Immature natural killer cell (primary cell): ENCODE results near the gene AUTS2. TPM values are rescaled to one million over a fixed set of nuclear protein-coding genes. Genes with fewer than 3 reads are reported as not detected.
"Not testable (repeated sequence)": the region's sequence is repeated elsewhere in the genome, so short reads cannot be mapped to it uniquely, and the experiment has no call there.

ENCODE experiments used
- DNase-seq, 3 donors: peaks; one replicate each; pipeline ENCODE4 v3.0.0; 2022; ENCODE audit warnings: mixed read lengths in 1 of 3
- H3K27ac Mint-ChIP-seq, 6 donors: one replicate each; pipeline ENCODE4 v1.8.0; 2020; ENCODE audit warnings: mixed read lengths in 6 of 6, mild to moderate bottlenecking in 5 of 6, inconsistent platforms in 4 of 6, moderate library complexity in 3 of 6
- H3K27me3 Mint-ChIP-seq, 3 donors: one replicate each; pipeline ENCODE4 v1.8.0; 2020 to 2021; ENCODE audit warnings: low read depth in 3 of 3, mild to moderate bottlenecking in 3 of 3, mixed read lengths in 3 of 3, moderate library complexity in 3 of 3, inconsistent platforms in 1 of 3
- H3K36me3 Mint-ChIP-seq, 3 donors: one replicate each; pipeline ENCODE4 v1.8.0; 2020; ENCODE audit warnings: mixed read lengths in 3 of 3, inconsistent platforms in 2 of 3, mild to moderate bottlenecking in 2 of 3
- H3K4me1 Mint-ChIP-seq, 2 donors: one replicate each; pipeline ENCODE4 v1.8.0; 2020; ENCODE audit warnings: inconsistent platforms in 2 of 2, mild to moderate bottlenecking in 2 of 2, mixed read lengths in 2 of 2, moderate library complexity in 1 of 2
- H3K4me3 Mint-ChIP-seq, 5 donors: one replicate each; pipeline ENCODE4 v1.8.0; 2020; ENCODE audit warnings: mild to moderate bottlenecking in 5 of 5, mixed read lengths in 5 of 5, inconsistent platforms in 3 of 5, moderate library complexity in 3 of 5
- H3K9me3 Mint-ChIP-seq, 6 donors: one replicate each; pipeline ENCODE4 v1.8.0; 2020; ENCODE audit warnings: mild to moderate bottlenecking in 6 of 6, mixed read lengths in 6 of 6, inconsistent platforms in 4 of 6, moderate library complexity in 3 of 6
- polyA plus RNA-seq, 3 donors: library from polyadenylated mRNA; unstranded; fragments of 300-500 nt; fragmentation: Illumina TruSeq; gene quantifications; one replicate each; pipeline ENCODE4 v1.2.3, GENCODE V29; 2021

AUTS2 gene
- polyA plus RNA-seq, 3 donors from 2014 or later: 1.9 to 17.6 (median 8.0) TPM

DNA sequence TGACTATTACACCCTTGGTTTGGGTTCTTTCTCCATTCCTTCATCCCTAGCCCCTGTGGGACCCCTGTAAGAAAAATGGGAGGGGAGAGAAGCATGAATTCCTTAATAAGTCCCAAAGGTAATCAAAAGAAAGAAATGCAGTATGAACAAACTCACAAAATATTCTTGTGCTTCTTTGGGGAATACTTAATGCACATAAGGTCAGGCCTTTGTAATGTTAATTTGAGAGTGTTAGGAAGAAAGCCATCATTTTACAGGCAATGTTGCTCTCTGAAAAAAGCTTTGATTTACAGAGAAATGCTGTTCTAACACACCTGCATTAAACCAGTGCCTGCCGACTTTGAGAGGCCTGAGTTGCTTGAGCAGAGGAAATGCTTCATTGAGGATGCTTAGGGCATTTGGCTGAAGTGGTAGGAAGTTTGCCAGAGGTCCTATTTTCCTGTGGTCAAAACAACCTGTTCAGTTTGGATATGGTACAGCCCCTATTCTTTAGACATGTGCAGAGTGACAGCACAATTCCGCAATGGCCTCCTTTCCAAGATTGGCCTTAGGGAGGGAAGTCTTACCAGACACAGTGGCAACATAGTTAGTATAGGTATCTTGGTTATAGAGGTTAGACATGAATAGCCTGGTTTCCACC is 643.4 kb downstream of the AUTS2 start:
- DNase-seq: no peak
- Mint-ChIP-seq H3K27me3 (no peaks in the 10 kb centered on the region), H3K36me3 (no peaks in the 10 kb centered on the region), H3K4me3 (no peak overlapping the region), H3K9me3 (no peaks in the 10 kb centered on the region), H3K4me1 (peaks cover 0 to 6% of the 10 kb centered on the region in 2 donors), H3K27ac (no peak overlapping the region)

DNA sequence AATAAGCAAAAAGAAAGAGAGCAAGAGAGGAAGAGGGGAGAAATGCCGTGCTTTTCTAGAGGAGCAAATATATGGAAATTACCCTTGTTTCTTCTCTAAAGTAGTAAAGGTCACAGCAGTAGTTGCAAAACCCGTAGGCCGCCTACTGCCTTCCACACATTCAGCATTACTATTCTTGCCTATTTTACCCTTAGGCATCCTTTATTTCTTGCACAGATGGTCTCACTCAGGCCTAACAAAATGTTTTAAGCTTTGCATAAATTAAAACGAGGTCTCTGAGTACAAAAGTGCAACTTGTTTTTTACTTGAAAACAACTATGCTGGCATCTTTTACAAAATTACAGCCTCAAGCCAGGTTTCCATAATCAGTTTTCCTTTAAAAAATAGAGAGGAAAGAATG is 644.6 kb downstream of the AUTS2 start:
- peaks cover 0 to 6% of the 10 kb centered on the region in 2 donors for H3K4me1 Mint-ChIP-seq
- peaks cover 0 to 2% (median 0%) of the 10 kb centered on the region in 6 donors for H3K9me3 Mint-ChIP-seq
- H3K36me3 Mint-ChIP-seq: no peaks in the 10 kb centered on the region
- H3K4me3 Mint-ChIP-seq: no peak overlapping the region
- no peak overlapping the region for H3K27ac Mint-ChIP-seq
- DNase-seq: no peak
- peaks cover 0 to 3% (median 0%) of the 10 kb centered on the region in 3 donors for H3K27me3 Mint-ChIP-seq

DNA sequence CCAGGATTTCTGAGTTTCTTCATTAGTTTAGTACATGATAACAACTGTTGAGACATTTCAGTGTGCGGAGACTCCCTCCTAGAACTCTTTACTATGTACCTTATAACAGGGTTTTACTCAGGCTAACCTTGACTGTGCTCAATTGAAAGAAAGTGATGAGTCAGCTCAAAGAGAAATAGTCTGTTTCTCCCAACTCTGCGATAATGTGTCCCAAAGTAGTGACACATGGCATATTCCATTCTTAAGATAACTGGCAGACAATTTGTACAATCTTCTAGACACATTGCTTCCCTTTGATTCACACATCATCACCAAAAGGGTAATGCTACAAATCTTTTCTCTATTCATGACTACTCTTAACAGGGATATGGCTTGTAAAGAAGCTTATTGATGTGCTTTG is 645.2 kb downstream of the AUTS2 start:
- no peak overlapping the region for H3K27ac Mint-ChIP-seq
- peaks cover 2 to 3% (median 2%) of the 10 kb centered on the region in 3 donors for H3K27me3 Mint-ChIP-seq

DNA sequence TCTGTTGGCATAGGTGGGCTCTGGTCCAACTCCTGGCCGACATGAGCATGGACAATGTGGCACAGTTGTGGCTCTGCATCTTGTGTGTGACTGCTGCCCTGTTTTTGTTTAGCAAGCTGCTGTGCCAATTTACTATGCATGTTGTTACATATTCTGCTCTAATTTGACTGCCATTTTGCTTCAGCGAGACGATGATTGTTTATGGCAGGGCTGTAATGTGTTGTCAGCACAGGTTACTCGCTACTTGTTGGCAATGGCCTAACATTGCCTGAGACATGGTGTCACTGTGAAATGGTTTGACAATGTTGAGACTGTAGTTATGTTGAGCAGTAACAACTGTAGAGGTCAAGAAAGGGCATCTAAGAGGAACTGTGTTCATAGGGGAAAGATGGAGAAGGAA is 659.6 kb downstream of the AUTS2 start:
- Mint-ChIP-seq H3K27ac (no peak overlapping the region), H3K4me3 (no peak overlapping the region), H3K36me3 (peaks cover 2 to 8% (median 3%) of the 10 kb centered on the region in 3 donors), H3K9me3 (no peaks in the 10 kb centered on the region), H3K27me3 (peaks cover 0 to 9% (median 1%) of the 10 kb centered on the region in 3 donors), H3K4me1 (peaks cover 2 to 5% of the 10 kb centered on the region in 2 donors)
- DNase-seq: no peak

More for the DNA sequence above, 645.2 kb downstream of the AUTS2 start:
- H3K4me3 Mint-ChIP-seq: no peak overlapping the region
- peaks cover 0 to under 1% (median under 1%) of the 10 kb centered on the region in 3 donors for H3K36me3 Mint-ChIP-seq
- peaks cover 0 to under 1% of the 10 kb centered on the region in 2 donors for H3K4me1 Mint-ChIP-seq
- DNase-seq: no peak
- peaks cover 0 to 6% (median under 1%) of the 10 kb centered on the region in 6 donors for H3K9me3 Mint-ChIP-seq

DNA sequence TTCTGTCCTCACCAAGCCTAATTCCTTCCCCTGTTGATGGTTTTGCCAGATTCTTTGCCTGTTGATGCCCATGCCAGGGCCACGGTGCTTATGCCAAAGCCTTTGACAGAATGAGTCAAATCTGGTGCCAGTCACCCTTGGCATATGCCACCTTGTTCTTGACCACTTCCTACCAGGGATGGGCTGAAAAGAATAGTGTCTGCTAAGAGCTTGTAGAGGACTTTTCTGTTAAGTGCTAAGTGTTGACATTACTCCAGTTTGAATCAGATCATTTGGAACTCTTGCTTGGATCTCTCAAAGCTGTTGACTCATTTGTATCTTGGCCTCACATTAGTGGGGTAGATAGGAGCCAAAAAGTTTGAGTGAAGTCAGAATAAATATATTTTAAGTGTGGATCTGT is 661.2 kb downstream of the AUTS2 start:
- Mint-ChIP-seq H3K27me3 (peaks cover 0 to 7% (median 1%) of the 10 kb centered on the region in 3 donors), H3K36me3 (peaks cover 1 to 4% (median 2%) of the 10 kb centered on the region in 3 donors), H3K27ac (no peak overlapping the region), H3K4me1 (peaks cover 2 to 5% of the 10 kb centered on the region in 2 donors), H3K9me3 (no peaks in the 10 kb centered on the region), H3K4me3 (no peak overlapping the region)
- no peak for DNase-seq

DNA sequence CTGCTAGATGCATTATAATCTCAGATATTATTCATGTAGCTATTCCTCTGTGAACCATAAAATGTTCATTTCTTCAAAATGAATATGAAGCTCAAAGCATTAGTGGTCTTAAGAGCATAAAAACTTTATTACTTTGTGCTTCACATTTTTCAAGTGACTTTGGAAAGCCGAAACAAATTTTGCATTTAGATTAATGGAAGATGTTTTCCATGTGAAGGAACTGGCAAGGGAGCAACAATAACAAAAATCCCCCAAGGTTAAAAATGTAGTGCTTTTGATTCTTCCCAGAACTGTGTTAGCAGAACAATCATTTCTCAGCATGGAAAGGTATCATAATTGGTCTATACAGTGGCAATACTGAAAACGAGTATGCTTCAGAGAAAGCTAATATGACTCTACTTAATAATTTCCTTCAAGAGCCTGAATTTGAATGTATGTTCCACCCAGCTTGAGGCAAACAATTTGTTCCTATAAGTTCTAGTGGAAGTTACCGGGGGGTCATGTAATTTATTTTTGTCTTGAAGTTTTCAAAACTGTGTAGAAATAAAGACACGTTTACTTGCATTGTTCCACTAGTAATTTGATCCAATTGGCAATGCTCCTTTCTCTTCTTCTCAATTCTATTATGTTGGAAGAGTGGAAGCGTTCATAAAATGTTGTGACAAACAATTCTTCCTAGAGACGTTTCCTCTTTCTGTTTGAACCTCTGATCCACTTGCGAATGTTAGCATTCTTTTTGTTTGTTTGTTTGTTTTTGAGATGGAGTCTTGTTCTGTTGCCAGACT is 665.4 kb downstream of the AUTS2 start:
- H3K27me3 Mint-ChIP-seq: peaks cover 0 to 7% (median 0%) of the 10 kb centered on the region in 3 donors
- DNase-seq: no peak
- no peak overlapping the region for H3K27ac Mint-ChIP-seq
- H3K9me3 Mint-ChIP-seq: no peaks in the 10 kb centered on the region
- H3K36me3 Mint-ChIP-seq: no peaks in the 10 kb centered on the region
- H3K4me3 Mint-ChIP-seq: no peak overlapping the region
- H3K4me1 Mint-ChIP-seq: peaks cover 2 to 5% of the 10 kb centered on the region in 2 donors

DNA sequence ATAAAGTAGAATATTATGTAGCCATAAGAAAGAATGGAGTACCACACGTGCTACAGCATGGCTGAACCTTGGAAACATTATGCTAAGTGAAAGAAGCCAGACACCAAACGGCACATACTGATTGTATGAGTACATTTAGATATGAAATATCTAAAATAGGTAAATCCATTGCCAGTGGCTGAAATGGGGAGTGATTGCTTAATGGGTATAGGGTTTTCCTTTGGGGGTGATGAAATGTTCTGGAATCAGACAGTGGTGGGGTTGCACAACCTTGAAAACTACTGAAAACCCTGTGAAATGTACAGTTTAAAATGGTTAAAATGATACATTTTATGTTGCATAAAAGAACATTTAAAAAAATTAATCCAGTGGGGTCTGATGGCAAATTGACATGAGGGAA is 667.9 kb downstream of the AUTS2 start:
- Mint-ChIP-seq H3K27ac (no peak overlapping the region), H3K4me1 (no peaks in the 10 kb centered on the region), H3K9me3 (no peaks in the 10 kb centered on the region), H3K36me3 (no peaks in the 10 kb centered on the region), H3K27me3 (peaks cover 0 to 2% (median 0%) of the 10 kb centered on the region in 3 donors), H3K4me3 (no peak overlapping the region)
- DNase-seq: no peak

DNA sequence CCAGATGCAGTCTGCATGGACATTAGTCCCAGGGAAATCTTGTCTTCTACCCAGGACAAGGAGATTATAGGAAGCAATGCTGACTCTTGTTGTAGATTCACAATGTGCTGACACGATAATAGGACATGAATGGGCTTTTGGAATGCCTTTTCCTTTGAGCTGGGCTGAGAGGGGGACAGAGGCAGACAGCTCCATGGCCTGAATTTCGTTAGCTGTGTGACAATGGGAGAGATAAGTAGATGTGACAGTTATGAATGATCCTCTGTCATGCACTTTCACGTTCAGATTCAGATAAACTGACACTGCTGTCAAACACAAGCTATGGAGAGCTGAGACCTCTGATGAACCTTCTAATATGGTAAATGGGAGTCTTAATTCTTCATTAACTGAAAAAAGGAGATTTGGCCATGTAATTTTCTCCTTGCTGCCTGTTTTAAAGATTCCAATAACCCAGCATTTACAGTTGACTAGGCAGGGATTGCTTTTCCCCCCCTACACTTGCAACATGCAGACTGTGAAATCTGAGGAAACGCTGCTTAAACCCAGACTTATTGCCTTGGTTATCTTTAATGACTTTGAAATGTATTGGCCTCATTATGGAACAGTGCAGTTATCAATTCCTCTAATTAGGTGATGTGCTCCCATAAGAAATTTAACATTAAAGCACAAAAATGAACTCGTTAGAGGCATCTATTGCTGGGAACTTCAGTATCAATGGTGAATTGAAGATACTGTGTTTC is 669.3 kb downstream of the AUTS2 start:
- H3K4me1 Mint-ChIP-seq: no peaks in the 10 kb centered on the region
- H3K9me3 Mint-ChIP-seq: no peaks in the 10 kb centered on the region
- H3K36me3 Mint-ChIP-seq: no peaks in the 10 kb centered on the region
- H3K27ac Mint-ChIP-seq: no peak overlapping the region
- no peak for DNase-seq
- H3K27me3 Mint-ChIP-seq: peaks cover 0 to 2% (median 0%) of the 10 kb centered on the region in 3 donors
- no peak overlapping the region for H3K4me3 Mint-ChIP-seq

DNA sequence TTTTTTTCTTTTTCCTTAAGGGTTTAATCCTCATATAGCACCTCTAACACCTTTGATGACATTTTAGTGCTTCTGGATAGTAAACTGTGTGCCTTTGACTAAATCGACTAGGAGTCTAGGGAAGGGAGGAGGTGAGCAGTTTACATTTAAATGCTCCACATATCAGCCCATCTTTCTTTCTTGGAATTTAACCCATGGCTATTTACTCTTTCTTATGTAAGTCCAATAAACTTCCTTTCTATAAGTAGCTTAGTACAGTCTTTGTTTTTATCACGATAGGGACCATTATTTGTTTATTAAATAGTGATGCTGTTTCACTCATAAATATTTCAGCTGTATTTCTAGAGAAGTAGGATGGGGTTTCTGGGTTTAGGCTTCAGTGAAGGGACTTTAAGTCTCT is 669.9 kb downstream of the AUTS2 start:
- Mint-ChIP-seq H3K9me3 (no peaks in the 10 kb centered on the region), H3K4me1 (no peaks in the 10 kb centered on the region), H3K4me3 (no peak overlapping the region), H3K27ac (no peak overlapping the region), H3K36me3 (no peaks in the 10 kb centered on the region), H3K27me3 (peaks cover 0 to 2% (median 0%) of the 10 kb centered on the region in 3 donors)
- no peak for DNase-seq

DNA sequence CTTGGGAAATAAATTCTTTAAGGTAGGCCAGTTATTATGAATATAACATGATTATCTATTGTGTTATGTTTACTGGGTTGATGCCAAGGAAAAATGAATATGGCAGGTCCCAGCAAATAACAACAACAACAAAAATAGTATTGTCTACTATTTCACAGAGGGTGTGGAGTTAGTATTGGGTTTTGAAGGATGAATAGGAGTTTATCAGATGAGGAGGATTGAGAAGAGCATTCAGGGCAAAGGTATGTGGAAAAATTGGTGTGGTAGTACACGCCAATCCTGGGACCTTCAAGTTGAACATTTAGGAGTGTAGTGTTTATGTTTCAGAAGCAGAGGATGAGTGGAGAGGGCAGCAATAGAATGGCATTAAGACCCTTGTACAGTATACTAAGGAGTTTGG is 671.9 kb downstream of the AUTS2 start:
- Mint-ChIP-seq H3K4me1 (no peaks in the 10 kb centered on the region), H3K4me3 (no peak overlapping the region), H3K27me3 (peaks cover 0 to 2% (median 0%) of the 10 kb centered on the region in 3 donors), H3K27ac (no peak overlapping the region), H3K36me3 (no peaks in the 10 kb centered on the region), H3K9me3 (no peaks in the 10 kb centered on the region)
- no peak for DNase-seq

DNA sequence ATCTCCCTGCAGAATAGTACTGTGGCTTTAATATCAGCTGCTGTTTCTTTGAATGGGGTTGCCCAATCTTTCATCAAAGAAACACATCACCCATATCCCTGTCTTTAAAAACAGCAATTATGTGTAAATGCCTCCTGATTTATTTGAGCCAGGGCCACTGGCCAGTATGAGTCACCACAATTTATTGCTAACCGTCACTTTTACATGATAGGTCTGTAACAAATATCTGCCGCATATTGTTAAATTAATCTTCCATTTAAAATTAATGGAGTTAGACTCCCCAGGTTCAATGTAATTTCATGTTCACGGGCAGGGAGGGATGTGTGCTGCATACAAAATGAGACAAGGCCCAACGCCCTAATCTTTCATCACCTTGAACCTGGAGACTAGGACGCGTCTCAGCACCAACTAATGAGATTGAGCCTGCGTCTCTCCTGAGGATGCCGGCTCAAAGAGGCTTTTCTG is 673.4 kb downstream of the AUTS2 start:
- Mint-ChIP-seq H3K27ac (no peak overlapping the region), H3K4me1 (no peaks in the 10 kb centered on the region), H3K27me3 (peaks cover 0 to 2% (median 0%) of the 10 kb centered on the region in 3 donors), H3K4me3 (no peak overlapping the region), H3K9me3 (no peaks in the 10 kb centered on the region), H3K36me3 (no peaks in the 10 kb centered on the region)
- DNase-seq: no peak

DNA sequence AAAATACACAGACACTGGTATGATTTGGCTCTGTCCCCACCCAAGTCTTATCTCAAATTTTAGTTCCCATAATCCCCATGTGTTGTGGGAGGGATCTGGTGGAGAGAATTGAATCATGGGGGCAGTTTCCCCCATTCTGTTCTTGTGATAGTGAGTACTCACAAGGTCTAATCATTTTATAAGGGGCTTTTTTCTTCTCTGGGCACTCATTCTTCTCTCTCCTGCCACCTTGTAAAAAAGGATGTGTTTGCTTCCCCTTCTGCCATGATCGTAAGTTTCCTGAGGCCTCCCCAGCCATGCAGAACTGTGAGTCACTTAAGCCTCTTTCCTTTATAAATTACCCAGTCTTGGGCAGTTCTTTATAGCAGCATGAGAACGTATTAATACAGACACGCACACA is 677.3 kb downstream of the AUTS2 start:
- not testable (repeated sequence) for H3K27me3 Mint-ChIP-seq, H3K9me3 Mint-ChIP-seq, DNase-seq, H3K4me3 Mint-ChIP-seq, H3K27ac Mint-ChIP-seq, H3K4me1 Mint-ChIP-seq, H3K36me3 Mint-ChIP-seq

DNA sequence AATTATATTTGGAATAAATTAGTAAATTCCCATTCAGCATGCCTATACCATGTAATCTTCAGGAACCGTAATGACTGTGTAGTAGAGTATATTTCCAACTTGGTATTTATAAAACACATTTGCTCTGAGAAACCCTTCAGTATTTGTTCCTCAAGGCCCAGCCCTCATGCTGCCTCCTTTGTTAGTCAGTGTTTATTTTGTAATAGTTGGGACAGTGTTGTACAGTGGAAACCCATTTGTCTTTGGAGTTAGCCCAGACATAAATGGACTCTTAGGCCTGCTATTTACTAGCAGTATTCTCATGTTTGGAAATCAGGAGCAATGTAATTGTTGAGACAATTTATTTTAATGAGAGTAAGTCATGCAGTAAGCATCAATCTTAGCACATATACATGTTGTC is 686.9 kb downstream of the AUTS2 start:
- H3K27me3 Mint-ChIP-seq: peaks cover 0 to 2% (median 0%) of the 10 kb centered on the region in 3 donors
- H3K36me3 Mint-ChIP-seq: no peaks in the 10 kb centered on the region
- no peak overlapping the region for H3K27ac Mint-ChIP-seq

DNA sequence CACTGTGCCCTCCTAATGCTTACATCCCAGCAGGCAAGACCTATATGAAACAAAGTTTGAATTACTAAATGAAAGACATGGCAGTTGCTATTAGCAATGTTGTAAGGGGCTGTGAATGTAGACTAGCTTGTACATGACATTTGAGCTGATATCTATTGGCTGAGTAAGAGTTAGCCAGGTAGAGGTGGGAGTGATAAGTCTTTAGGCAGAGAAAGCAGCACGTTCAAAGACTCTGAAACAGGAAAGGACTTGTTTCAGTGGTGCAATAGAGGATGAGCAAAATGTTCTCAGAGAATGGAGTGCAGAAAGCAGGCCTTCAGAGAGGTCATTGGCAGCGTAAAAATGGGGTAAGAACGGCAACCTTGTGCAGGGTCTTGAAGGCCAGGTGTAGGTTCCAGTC is 687.6 kb downstream of the AUTS2 start:
- H3K27ac Mint-ChIP-seq: no peak overlapping the region
- peaks cover 0 to 4% (median 0%) of the 10 kb centered on the region in 3 donors for H3K27me3 Mint-ChIP-seq

More for the DNA sequence above, 686.9 kb downstream of the AUTS2 start:
- no peak for DNase-seq
- no peak overlapping the region for H3K4me3 Mint-ChIP-seq
- H3K9me3 Mint-ChIP-seq: no peaks in the 10 kb centered on the region
- H3K4me1 Mint-ChIP-seq: no peaks in the 10 kb centered on the region

More for the DNA sequence above, 687.6 kb downstream of the AUTS2 start:
- no peak overlapping the region for H3K4me3 Mint-ChIP-seq
- no peaks in the 10 kb centered on the region for H3K36me3 Mint-ChIP-seq
- DNase-seq: no peak
- H3K4me1 Mint-ChIP-seq: no peaks in the 10 kb centered on the region
- H3K9me3 Mint-ChIP-seq: no peaks in the 10 kb centered on the region
